ENCODE measurements around the gene DOCK9. TPM values are rescaled to one million over a fixed set of nuclear protein-coding genes. Genes with fewer than 3 reads are reported as not detected.

The DOCK9 gene
- total and polyA plus RNA-seq, 2 experiments from 2014 or later: 16.4 to 38.9 TPM

DNA sequence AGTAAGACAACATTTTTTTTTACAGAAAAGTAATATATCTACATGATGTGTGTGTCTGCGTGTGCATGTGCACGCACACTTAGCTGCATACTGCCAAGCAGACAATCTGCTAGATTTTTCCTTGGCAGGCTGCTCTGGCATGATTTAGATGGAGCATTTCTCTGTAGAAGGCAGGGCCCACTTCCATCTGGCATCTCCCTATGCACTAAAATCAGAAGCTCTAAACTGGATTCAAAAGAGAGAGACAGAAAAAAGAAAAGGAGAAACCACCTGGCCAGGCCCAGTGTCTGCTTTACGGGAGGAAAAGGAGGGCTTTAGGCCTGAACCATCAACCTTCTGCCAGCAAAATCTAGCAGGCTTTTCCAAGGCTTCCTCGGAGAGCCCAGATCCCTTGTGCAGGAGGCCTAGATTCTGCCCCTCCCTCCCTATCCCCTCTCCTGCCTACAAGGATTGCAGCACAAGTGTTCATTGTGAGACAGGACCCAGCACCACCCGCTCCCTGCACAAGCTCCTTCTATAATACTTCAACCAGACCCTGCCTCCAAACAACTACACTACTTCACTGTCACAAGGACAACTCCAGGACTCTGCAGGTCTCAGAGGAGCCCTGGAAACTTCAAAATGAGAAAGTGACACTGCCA, 99.3 kb downstream of the DOCK9 start:
- no peaks in the 10 kb centered on the region for H3K9me2 ChIP-seq (replicated peaks; ENCODE audit: insufficient read depth)
- H3K4me1 ChIP-seq (ENCODE audit: insufficient read depth): no peaks in the 10 kb centered on the region
- H3K4me2 ChIP-seq: no peak overlapping the region
- no peak for DNase-seq (ENCODE audit: low spot score)
- H4K20me1 ChIP-seq (ENCODE audit: insufficient read depth, poor library complexity, severe bottlenecking): no peaks in the 10 kb centered on the region
- H2AFZ ChIP-seq: no peak overlapping the region
- no peak overlapping the region for H3K27ac ChIP-seq
- no peak overlapping the region for H3K4me3 ChIP-seq
- no peaks in the 10 kb centered on the region for H3K36me3 ChIP-seq (replicated peaks; ENCODE audit: insufficient read depth, low read depth)
- no peaks in the 10 kb centered on the region for H3K27me3 ChIP-seq
- H3K9me3 ChIP-seq (ENCODE audit: low read depth): no peaks in the 10 kb centered on the region
- TF ChIP-seq, protein P1, sequence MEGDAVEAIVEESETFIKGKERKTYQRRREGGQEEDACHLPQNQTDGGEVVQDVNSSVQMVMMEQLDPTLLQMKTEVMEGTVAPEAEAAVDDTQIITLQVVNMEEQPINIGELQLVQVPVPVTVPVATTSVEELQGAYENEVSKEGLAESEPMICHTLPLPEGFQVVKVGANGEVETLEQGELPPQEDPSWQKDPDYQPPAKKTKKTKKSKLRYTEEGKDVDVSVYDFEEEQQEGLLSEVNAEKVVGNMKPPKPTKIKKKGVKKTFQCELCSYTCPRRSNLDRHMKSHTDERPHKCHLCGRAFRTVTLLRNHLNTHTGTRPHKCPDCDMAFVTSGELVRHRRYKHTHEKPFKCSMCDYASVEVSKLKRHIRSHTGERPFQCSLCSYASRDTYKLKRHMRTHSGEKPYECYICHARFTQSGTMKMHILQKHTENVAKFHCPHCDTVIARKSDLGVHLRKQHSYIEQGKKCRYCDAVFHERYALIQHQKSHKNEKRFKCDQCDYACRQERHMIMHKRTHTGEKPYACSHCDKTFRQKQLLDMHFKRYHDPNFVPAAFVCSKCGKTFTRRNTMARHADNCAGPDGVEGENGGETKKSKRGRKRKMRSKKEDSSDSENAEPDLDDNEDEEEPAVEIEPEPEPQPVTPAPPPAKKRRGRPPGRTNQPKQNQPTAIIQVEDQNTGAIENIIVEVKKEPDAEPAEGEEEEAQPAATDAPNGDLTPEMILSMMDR (IDR thresholded peaks at IDR 0.05; ENCODE audit: poor library complexity): no peak
- no peak for TF ChIP-seq EZH2phosphoT487 (IDR thresholded peaks at IDR 0.05; ENCODE audit: low read depth, severe bottlenecking, unreplicated experiment)
- no peak for TF ChIP-seq EZH2 (IDR thresholded peaks at IDR 0.05; ENCODE audit: borderline replicate concordance)
- no peaks in the 10 kb centered on the region for H3K79me2 ChIP-seq
- WGBS (ENCODE audit: low lambda C conversion rate, missing lambda C conversion rate): 85% methylated on average over 5 of the region's 5 CpGs

DNA sequence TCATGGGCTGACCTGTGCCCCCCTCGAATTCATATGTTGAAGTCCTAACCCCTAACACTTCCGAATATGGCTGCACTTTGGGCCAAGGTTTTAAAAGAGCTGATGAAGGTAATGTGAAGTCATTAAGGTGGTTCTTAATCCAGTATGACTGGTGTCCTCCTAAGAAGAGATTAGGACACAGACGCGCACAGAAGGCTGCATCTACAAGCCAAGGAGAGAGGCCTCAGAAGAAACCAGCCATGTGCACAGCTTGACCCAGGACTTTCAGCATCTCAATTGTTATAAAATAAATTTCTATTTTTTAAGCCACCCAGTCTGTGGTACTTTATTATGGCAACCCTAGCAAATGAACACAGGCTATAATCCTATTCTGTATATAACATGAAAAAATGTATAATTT, 99.9 kb downstream of the DOCK9 start:
- H3K4me3 ChIP-seq: no peak overlapping the region
- no peaks in the 10 kb centered on the region for H3K79me2 ChIP-seq
- no peaks in the 10 kb centered on the region for H3K9me2 ChIP-seq (replicated peaks; ENCODE audit: insufficient read depth)
- no peak overlapping the region for H3K4me2 ChIP-seq
- H3K27me3 ChIP-seq: no peaks in the 10 kb centered on the region
- H3K36me3 ChIP-seq (replicated peaks; ENCODE audit: insufficient read depth, low read depth): no peaks in the 10 kb centered on the region
- no peak overlapping the region for H2AFZ ChIP-seq
- no peak for DNase-seq (ENCODE audit: low spot score)
- WGBS (ENCODE audit: low lambda C conversion rate, missing lambda C conversion rate): 88% methylated on average over 4 of the region's 4 CpGs
- no peaks in the 10 kb centered on the region for H3K9me3 ChIP-seq (ENCODE audit: low read depth)
- H3K4me1 ChIP-seq (ENCODE audit: insufficient read depth): no peaks in the 10 kb centered on the region
- no peak overlapping the region for H3K27ac ChIP-seq
- TF ChIP-seq, protein P1 (IDR thresholded peaks at IDR 0.05; ENCODE audit: poor library complexity): no peak
- TF ChIP-seq EZH2 (IDR thresholded peaks at IDR 0.05; ENCODE audit: borderline replicate concordance) (no peak), EZH2phosphoT487 (IDR thresholded peaks at IDR 0.05; ENCODE audit: low read depth, severe bottlenecking, unreplicated experiment) (no peak)
- H4K20me1 ChIP-seq (ENCODE audit: insufficient read depth, poor library complexity, severe bottlenecking): no peaks in the 10 kb centered on the region

DNA sequence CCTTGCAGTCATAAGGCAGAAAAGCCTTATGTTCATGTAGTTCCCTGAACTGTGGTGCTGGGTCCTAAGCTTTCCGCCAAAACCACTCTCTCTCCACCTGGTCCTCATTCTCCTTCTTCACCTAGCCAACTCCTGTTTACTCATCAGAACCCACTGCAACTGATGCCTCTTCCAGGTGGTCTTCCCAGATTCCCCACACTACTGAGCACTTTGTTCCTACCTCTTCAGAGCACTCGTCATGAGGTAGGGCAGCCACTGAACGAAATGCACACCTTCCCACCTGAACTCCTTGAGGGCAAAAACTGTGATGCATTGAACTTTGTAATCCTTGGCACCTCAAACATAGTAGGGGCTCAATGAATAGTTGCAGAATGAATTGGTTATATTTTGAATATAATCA, 100.4 kb downstream of the DOCK9 start:
- H4K20me1 ChIP-seq (ENCODE audit: insufficient read depth, poor library complexity, severe bottlenecking): no peaks in the 10 kb centered on the region
- no peak for TF ChIP-seq EZH2 (IDR thresholded peaks at IDR 0.05; ENCODE audit: borderline replicate concordance)
- TF ChIP-seq, protein P1 (IDR thresholded peaks at IDR 0.05; ENCODE audit: poor library complexity): no peak
- no peak for TF ChIP-seq EZH2phosphoT487 (IDR thresholded peaks at IDR 0.05; ENCODE audit: low read depth, severe bottlenecking, unreplicated experiment)
- no peak overlapping the region for H3K4me2 ChIP-seq
- H2AFZ ChIP-seq: no peak overlapping the region
- no peak for DNase-seq (ENCODE audit: low spot score)
- no peaks in the 10 kb centered on the region for H3K9me3 ChIP-seq (ENCODE audit: low read depth)
- no peak overlapping the region for H3K4me3 ChIP-seq
- no peak overlapping the region for H3K27ac ChIP-seq
- 91% methylated on average over 3 of the region's 3 CpGs for WGBS (ENCODE audit: low lambda C conversion rate, missing lambda C conversion rate)
- H3K79me2 ChIP-seq: no peaks in the 10 kb centered on the region
- H3K27me3 ChIP-seq: no peaks in the 10 kb centered on the region
- H3K4me1 ChIP-seq (ENCODE audit: insufficient read depth): no peaks in the 10 kb centered on the region
- no peaks in the 10 kb centered on the region for H3K9me2 ChIP-seq (replicated peaks; ENCODE audit: insufficient read depth)
- no peaks in the 10 kb centered on the region for H3K36me3 ChIP-seq (replicated peaks; ENCODE audit: insufficient read depth, low read depth)

Data from hepatocyte (in vitro differentiated cells).